OCI-LY1 (cell line): ENCODE results near the gene CDC42BPA.

ENCODE experiments used
- EZH2 ChIP-seq: fragments of 200-600 bp; sonication (generic), shearing (Covaris generic); IDR thresholded peaks from 2 replicates; pipeline ENCODE4 v1.8.0; 2017; ENCODE audit warnings: borderline replicate concordance, mixed run types, mild to moderate bottlenecking, antibody characterized with exemption, low read length, moderate library complexity, mixed read lengths
- TF ChIP-seq, protein P1 (sequence below): fragments of 200-600 bp; sonication (generic), shearing (Covaris generic); IDR thresholded peaks from 2 replicates; pipeline ENCODE4 v1.5.1; 2017; ENCODE audit warnings: mild to moderate bottlenecking, antibody characterized with exemption, low read length, moderate library complexity, mixed read lengths

GRCh38 chr1:227268943-227269342 lies 49.3 kb downstream of the CDC42BPA start:
- TF ChIP-seq, protein P1, sequence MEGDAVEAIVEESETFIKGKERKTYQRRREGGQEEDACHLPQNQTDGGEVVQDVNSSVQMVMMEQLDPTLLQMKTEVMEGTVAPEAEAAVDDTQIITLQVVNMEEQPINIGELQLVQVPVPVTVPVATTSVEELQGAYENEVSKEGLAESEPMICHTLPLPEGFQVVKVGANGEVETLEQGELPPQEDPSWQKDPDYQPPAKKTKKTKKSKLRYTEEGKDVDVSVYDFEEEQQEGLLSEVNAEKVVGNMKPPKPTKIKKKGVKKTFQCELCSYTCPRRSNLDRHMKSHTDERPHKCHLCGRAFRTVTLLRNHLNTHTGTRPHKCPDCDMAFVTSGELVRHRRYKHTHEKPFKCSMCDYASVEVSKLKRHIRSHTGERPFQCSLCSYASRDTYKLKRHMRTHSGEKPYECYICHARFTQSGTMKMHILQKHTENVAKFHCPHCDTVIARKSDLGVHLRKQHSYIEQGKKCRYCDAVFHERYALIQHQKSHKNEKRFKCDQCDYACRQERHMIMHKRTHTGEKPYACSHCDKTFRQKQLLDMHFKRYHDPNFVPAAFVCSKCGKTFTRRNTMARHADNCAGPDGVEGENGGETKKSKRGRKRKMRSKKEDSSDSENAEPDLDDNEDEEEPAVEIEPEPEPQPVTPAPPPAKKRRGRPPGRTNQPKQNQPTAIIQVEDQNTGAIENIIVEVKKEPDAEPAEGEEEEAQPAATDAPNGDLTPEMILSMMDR = no peak
- no peak for TF ChIP-seq EZH2
